Endothelial cell of umbilical vein (primary cell): ENCODE measurements around the gene HOXA11. TPM values are rescaled to one million over a fixed set of nuclear protein-coding genes. Genes with fewer than 3 reads are reported as not detected.
A peak's percentile ranks its signal among the peaks of the same experiment; 100 is the strongest.

Experiments
- BruUV-seq: library from RNA; stranded (reverse); fragments of 400-500 nt; replicated peaks from 2 replicates; lab custom pipeline; 2021; lab: Mats Ljungman, UMichigan
- CTCF ChIA-PET: fragments of 300-600, 350-600 bp; sonication (Branson Sonifier 250); formaldehyde crosslinking; loops from one replicate; lab custom pipeline; 2021; ENCODE audit warnings: antibody characterized with exemption, inconsistent platforms; lab: Charles Lee
- POLR2A ChIA-PET: fragments of 300-600, 350-600 bp; sonication (Branson Sonifier 250); formaldehyde crosslinking; loops from one replicate; lab custom pipeline; 2021; ENCODE audit warnings: antibody characterized with exemption, inconsistent platforms; lab: Charles Lee
- DNase-seq: peaks from one replicate; pipeline ENCODE4 v3.0.0-alpha.2; 2011; ENCODE audit warnings: low read depth, low spot score
- FAIRE-seq: peaks from 2 replicates; lab custom pipeline; 2011; peaks lifted over from hg19 to GRCh38; lab: Jason Lieb, UNC
- H2AFZ ChIP-seq: 2 replicates; pipeline ENCODE4 v1.6.0; 2012; ENCODE audit warnings: low read depth, low read length, control low read depth, inconsistent platforms
- H3K27ac ChIP-seq: 2 replicates; pipeline ENCODE4 v1.5.1; 2011; ENCODE audit warnings: low read depth, mild to moderate bottlenecking, control low read depth, low read length, moderate library complexity; ENCODE audit not compliant: insufficient read depth
- H3K27me3 ChIP-seq, 2 experiments: 2 replicates each; pipeline versions ENCODE4 v1.6.0 to v1.6.1; 2011; ENCODE audit warnings: low read length in 2 of 2, mixed read lengths in 1 of 2; ENCODE audit not compliant: control insufficient read depth in 2 of 2, insufficient read depth in 2 of 2
- H3K36me3 ChIP-seq, 2 experiments: 2 replicates in 1 of 2; 3 replicates in 1 of 2; pipeline ENCODE4 v1.5.1; 2011; ENCODE audit warnings: low read length in 2 of 2, mild to moderate bottlenecking in 1 of 2, moderate library complexity in 1 of 2; ENCODE audit not compliant: control insufficient read depth in 2 of 2, insufficient read depth in 2 of 2; ENCODE audit errors: extremely low read depth in 1 of 2
- H3K4me1 ChIP-seq: 3 replicates; pipeline ENCODE4 v1.5.1; 2011; ENCODE audit warnings: mild to moderate bottlenecking, low read length; ENCODE audit not compliant: control insufficient read depth, insufficient read depth; ENCODE audit errors: extremely low read depth
- H3K4me2 ChIP-seq: 2 replicates; pipeline ENCODE4 v1.6.1; 2011; ENCODE audit warnings: low read length, control low read depth, mixed read lengths; ENCODE audit not compliant: insufficient read depth
- H3K4me3 ChIP-seq, 3 experiments: fragments of 200-600 bp in 1 of 3; sonication (generic), shearing (Covaris generic) in 1 of 3; replicated peaks in 1 of 3; 2 replicates each; pipeline ENCODE4 v1.5.1; 2011 to 2016; ENCODE audit warnings: control low read depth in 3 of 3, low read length in 3 of 3, mild to moderate bottlenecking in 2 of 3, inconsistent platforms in 1 of 3, low read depth in 1 of 3, moderate library complexity in 1 of 3; ENCODE audit not compliant: insufficient read depth in 1 of 3
- H3K79me2 ChIP-seq: 2 replicates; pipeline ENCODE4 v1.6.0; 2012; ENCODE audit warnings: low read length, inconsistent platforms; ENCODE audit not compliant: control insufficient read depth, insufficient read depth
- H3K9ac ChIP-seq: replicated peaks from 2 replicates; pipeline ENCODE3; 2011; ENCODE audit warnings: low read length, control low read depth; ENCODE audit not compliant: insufficient read depth; ENCODE audit errors: extremely low read depth
- H3K9me1 ChIP-seq: replicated peaks from 3 replicates; pipeline ENCODE4 v1.6.0; 2011; ENCODE audit warnings: mild to moderate bottlenecking, low read length; ENCODE audit not compliant: control insufficient read depth, insufficient read depth; ENCODE audit errors: extremely low read depth
- H3K9me3 ChIP-seq: replicated peaks from 2 replicates; pipeline ENCODE4 v1.5.1; 2012; ENCODE audit warnings: low read length, inconsistent platforms; ENCODE audit not compliant: control insufficient read depth, insufficient read depth
- H4K20me1 ChIP-seq: replicated peaks from 2 replicates; pipeline ENCODE3; 2011; ENCODE audit warnings: mild to moderate bottlenecking, low read length; ENCODE audit not compliant: control insufficient read depth, insufficient read depth; ENCODE audit errors: extremely low read depth
- CTCF ChIP-seq, 2 donors: IDR thresholded peaks; 1 replicate in 1 of 2; 2 replicates in 1 of 2; pipeline ENCODE4 v1.5.1; 2011; ENCODE audit warnings: low read length in 2 of 2, mild to moderate bottlenecking in 2 of 2, moderate library complexity in 2 of 2, control low read depth in 1 of 2, inconsistent platforms in 1 of 2, low read depth in 1 of 2; ENCODE audit not compliant: insufficient read depth in 1 of 2; ENCODE audit errors: extremely low read depth in 1 of 2
- EZH2 ChIP-seq: IDR thresholded peaks from 2 replicates; pipeline ENCODE4 v1.6.1; 2012; ENCODE audit warnings: borderline replicate concordance, low read depth, mild to moderate bottlenecking, moderate library complexity, low read length, inconsistent platforms; ENCODE audit not compliant: severe bottlenecking
- FOS ChIP-seq: IDR thresholded peaks from 2 replicates; pipeline ENCODE4 v1.6.1; 2011; ENCODE audit warnings: mild to moderate bottlenecking, low read length, moderate library complexity, borderline replicate concordance; ENCODE audit not compliant: insufficient read depth
- GATA2 ChIP-seq: IDR thresholded peaks from 2 replicates; pipeline ENCODE4 v1.7.0; 2011; ENCODE audit warnings: low read depth, mild to moderate bottlenecking, moderate library complexity, mixed read lengths, low read length; ENCODE audit not compliant: insufficient read length, insufficient read depth
- JUN ChIP-seq: IDR thresholded peaks from 2 replicates; pipeline ENCODE4 v1.6.1; 2011; ENCODE audit warnings: borderline replicate concordance, low read depth; ENCODE audit not compliant: insufficient read length, insufficient read depth
- MAX ChIP-seq: IDR thresholded peaks from 2 replicates; pipeline ENCODE4 v1.6.1; 2011; ENCODE audit not compliant: insufficient read depth, insufficient read length
- MYC ChIP-seq: IDR thresholded peaks from one replicate; pipeline ENCODE4 v1.6.1; 2011; ENCODE audit warnings: mild to moderate bottlenecking, low read depth, low read length
- POLR2A ChIP-seq: IDR thresholded peaks from 2 replicates; pipeline ENCODE4 v1.6.1; 2012; ENCODE audit warnings: low read depth, mild to moderate bottlenecking, control low read depth, low read length
- POLR2AphosphoS5 ChIP-seq: IDR thresholded peaks from 2 replicates; pipeline ENCODE4 v1.6.1; 2012; ENCODE audit warnings: low read depth, mild to moderate bottlenecking, control low read depth, low read length, moderate library complexity; ENCODE audit not compliant: insufficient read depth
- dilution Hi-C: fragments of 300-500 bp; cut with MboI; formaldehyde crosslinking; loops from one replicate; pipeline ENCODE4 v1.15.0; 2019; ENCODE audit warnings: low sequenced_read_pairs; ENCODE audit not compliant: extremely low pct_ligation_motif_present
- intact Hi-C: fragments of 100-400 bp; cut with micrococcal nuclease; formaldehyde crosslinking; loops from one replicate; pipeline ENCODE4 v1.10.0; 2022
- polyA plus RNA-seq, 4 experiments: library from polyadenylated mRNA; depleted of rRNA in 3 of 4; stranded (reverse) in 3 of 4; unstranded in 1 of 4; fragments of >200 nt; gene quantifications; 2 replicates each; pipeline versions ENCODE4 v1.2.1 to v1.2.3, GENCODE V29; 2011 to 2012; ENCODE audit warnings: missing spikeins in 1 of 4
- total RNA-seq: library from RNA; stranded (reverse); gene quantifications from 2 replicates; pipeline ENCODE4 v1.2.3, GENCODE V29; 2021

Gene HOXA11
- total and polyA plus RNA-seq, 2 donors (not counting 3 experiments of a cell fraction or from before 2014, with no cell fraction given), result 10.4 to 16.7 TPM

- Histone ChIP-seq H3K9me3 (no peaks in the 10 kb centered on the region), H3K9ac (peak overlapping the region; percentile 84), H3K9me1 (no peaks in the 10 kb centered on the region), H3K4me3 (peak overlapping the region in 2 of 3 experiments; percentile 12 to 24), H3K36me3 (peaks cover 0 to 7% of the 10 kb centered on the region in 2 experiments), H2AFZ (no peak overlapping the region), H3K79me2 (peaks cover 84% of the 10 kb centered on the region), H3K27ac (peak overlapping the region; percentile 82), H3K4me1 (peaks cover 79% of the 10 kb centered on the region), H3K4me2 (peak overlapping the region; percentile 92), H3K27me3 (no peaks in the 10 kb centered on the region), H4K20me1 (no peaks in the 10 kb centered on the region)
- DNase-seq (no peak), FAIRE-seq (no peak)
- intact Hi-C loops (no loop called here), dilution Hi-C loops (no loop called here)
- no TSS peak for BruUV-seq
- CTCF ChIA-PET, result interaction anchor here (1.2 to 3.4 kb wide), 7 partner anchors 9 to 457 kb away, joined by 3 to 15 read pairs (median 4); partner anchors contain the start of gene HOXA7
- TF ChIP-seq MYC, result no peak
- no peak for TF ChIP-seq JUN
- TF ChIP-seq POLR2AphosphoS5, result no peak
- no peak for TF ChIP-seq FOS
- no peak for TF ChIP-seq MAX
- no peak for TF ChIP-seq CTCF (IDR thresholded peaks at IDR 0.05; ENCODE audit: extremely low read depth in 1 of 2, insufficient read depth in 1 of 2, low read depth in 1 of 2, low read length in 2 of 2)
- no peak for TF ChIP-seq POLR2A
- TF ChIP-seq EZH2, result no peak
- TF ChIP-seq GATA2, result no peak
- POLR2A ChIA-PET, result no interaction called here
Measured at GRCh38 chr7:27138985-27139333, 46.1 kb downstream of the HOXA11 start.
